ENCODE results near the gene NDUFA9.

Gene NDUFA9

DNA sequence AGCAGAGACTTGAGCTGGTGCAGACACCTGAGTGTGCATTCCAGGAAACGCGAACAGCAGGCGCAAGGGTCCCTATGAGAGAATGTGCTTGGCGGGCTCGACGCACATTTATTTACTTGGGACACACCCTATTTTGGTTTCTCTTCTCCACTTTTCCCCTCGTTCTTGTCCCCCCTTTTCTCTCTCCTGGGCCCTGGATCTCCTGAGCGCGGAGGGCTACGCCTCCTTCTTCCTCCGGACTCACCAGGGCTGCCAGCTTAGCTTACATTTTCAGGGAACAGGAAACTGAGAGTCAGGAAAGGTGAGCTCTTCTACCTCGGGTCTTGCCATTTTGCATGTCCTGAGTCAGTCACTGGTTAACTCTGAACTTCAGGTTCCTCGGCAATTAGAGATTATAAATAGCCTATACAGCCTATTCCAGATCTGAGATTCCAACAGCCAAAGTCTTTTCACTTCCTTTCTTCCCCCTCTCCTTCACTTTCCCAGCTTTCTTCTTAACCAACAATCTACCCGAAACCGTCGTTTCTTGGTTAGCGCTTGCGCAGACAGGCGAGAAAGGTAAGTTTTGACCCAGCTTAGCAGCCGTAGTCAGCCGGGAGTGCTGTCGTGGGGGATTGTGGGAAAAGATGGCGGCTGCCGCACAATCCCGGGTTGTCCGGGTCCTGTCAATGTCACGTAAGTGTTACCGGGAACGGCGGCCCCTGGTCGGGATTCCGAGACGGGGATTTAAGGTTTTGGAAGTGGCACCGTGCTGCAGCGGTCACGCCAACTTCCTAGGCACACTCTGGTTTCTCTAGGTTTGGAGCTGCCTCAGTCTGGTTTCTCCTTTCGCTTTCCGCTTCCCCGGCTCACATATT lies at the start of gene NDUFA9, which contains the start of gene AKAP3:
Gene NDUFA9 (plus strand): TSS at position 614 of the 857 bp plus-strand sequence. CDS start 13 bp downstream, at position 627.
Gene AKAP3 (minus strand): TSS at position 551 of the 857 bp plus-strand sequence. CDS start 10,855 bp downstream, outside the sequence.
- DNase-seq = peak; percentile 78

- no peak for DNase-seq
These were observed 45.5 kb upstream of the NDUFA9 start for GRCh38 chr12:4603421-4603820.

DNA sequence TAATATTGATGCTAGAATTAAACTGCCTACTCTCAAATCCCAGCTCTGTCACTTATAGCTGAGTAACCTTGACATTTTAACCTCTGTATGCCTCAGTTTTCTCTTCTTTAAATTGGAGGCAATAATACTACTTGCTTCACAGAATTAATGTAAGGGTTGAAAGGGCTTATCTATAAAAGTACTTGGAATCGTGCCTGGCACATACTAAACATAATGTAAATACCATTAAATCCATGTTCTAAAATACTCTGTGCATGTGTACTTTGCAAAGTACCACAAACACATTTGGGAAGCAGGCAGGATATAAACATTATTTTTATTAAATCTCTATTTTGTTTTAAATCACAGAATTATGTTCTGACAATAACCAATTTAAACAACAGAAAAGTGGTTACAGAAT lies 45.0 kb upstream of the NDUFA9 start:
- no peak for DNase-seq

GRCh38 chr12:4604684-4605193 lies 44.2 kb upstream of the NDUFA9 start:
- DNase-seq = peak; percentile 82

GRCh38 chr12:4607056-4607455 lies 41.9 kb upstream of the NDUFA9 start:
- DNase-seq = no peak

- no peak for DNase-seq
These were observed 39.8 kb upstream of the NDUFA9 start for GRCh38 chr12:4609071-4609470.

DNA sequence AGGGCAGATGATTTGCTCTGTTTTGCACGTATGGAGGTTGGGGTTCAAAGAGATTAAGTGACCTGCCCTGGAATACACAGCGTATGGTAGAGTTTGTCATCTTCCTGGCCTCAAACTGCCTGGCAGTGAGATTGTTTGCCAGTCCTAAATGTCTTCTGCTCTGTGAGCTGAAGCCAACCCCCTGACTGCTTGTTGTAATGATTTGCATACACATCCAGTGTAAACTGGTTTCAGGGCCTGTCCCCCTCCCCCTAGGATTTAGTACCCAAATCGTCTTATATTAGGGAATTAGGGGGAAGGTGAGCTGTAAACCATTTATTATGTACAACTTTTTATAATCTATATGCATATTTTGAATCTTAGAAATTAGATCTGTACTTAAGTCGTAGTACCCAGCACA lies 38.4 kb upstream of the NDUFA9 start:
- DNase-seq = no peak

DNA sequence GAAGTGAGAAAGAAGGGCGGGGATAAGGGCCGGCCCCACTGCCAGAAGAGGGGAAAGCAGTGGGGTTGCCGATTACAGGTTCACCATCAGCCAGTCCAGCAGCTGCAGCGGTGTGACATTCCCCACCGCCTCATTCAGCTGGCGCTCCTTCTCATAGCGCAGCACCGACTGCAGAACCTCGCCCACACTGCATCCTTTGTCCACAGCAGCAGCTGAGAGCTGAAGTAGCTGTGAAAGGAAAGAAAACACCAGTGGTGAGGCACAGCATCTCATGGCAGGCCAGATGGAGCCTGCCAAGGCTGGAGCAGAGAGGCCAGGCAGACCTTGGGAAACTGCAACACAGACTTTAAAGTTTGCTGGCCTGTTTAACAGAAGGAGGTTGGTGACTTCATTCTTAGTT lies 33.2 kb upstream of the NDUFA9 start:
- DNase-seq = no peak

DNA sequence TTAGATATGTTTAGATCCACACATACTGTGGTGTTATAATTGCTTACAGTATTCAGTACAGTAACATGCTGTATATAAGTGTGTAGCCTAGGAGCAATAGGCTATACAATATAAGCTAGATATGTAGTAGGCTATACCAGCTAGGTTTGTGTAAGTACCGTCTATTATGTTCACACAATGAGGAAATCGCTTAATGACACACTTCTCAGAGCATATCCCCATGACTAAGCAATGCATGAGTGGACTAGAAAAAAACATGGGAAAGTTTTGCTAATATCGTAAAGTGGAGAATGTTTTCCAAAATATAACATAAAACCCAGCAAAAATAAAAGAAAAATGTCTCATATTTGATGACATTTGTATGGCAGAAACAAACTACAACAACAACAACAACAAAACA lies 27.4 kb upstream of the NDUFA9 start:
- no peak for DNase-seq

- DNase-seq = no peak
These were observed 22.4 kb upstream of the NDUFA9 start for GRCh38 chr12:4626543-4626942.

GRCh38 chr12:4628406-4628805 lies 20.5 kb upstream of the NDUFA9 start:
- no peak for DNase-seq

GRCh38 chr12:4630262-4630661 lies 18.7 kb upstream of the NDUFA9 start:
- no peak for DNase-seq

- DNase-seq = no peak
These were observed 5.2 kb upstream of the NDUFA9 start for GRCh38 chr12:4643747-4644146.

DNA sequence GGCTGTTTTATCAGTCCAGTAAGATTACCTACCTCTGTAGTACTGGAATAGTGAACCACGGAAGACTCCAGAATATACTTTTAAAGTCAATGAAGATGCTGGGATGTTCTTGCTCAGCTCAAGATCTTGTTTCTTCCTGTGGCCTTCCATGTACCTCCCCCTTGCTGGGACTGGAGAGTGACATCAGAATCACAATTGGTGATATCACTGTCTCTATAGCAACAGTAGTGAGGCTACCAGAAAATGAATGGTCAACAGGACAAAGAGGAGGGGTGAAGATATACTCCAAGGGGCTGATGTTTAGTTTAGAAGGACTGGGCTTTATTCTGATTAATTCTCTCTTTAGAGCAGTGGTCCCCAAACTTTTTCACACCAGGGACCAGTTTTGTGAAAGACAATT lies 3.9 kb upstream of the NDUFA9 start:
- no peak for DNase-seq

DNA sequence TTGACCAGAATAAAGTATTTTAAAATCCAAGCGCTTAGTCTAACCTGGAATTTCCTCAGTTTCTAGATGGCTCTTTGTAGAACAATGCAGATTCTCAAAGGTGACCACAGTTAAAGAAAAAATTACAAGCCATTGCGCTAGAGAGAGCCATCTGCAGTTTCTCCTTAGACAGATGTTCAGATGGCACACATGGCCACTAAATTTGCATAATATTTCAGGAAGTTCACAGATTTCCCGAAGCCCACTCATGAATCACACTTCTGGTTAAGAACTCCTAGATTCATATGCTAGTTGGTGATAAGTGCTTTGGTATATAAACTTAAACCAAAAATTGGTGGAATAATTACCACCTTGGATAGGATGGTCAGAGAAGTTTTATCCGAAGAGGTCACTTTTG lies 812 bp upstream of the NDUFA9 start:
- no peak for DNase-seq

GRCh38 chr12:4649358-4649661 lies 396 bp downstream of the NDUFA9 start:
- no peak for DNase-seq

DNA sequence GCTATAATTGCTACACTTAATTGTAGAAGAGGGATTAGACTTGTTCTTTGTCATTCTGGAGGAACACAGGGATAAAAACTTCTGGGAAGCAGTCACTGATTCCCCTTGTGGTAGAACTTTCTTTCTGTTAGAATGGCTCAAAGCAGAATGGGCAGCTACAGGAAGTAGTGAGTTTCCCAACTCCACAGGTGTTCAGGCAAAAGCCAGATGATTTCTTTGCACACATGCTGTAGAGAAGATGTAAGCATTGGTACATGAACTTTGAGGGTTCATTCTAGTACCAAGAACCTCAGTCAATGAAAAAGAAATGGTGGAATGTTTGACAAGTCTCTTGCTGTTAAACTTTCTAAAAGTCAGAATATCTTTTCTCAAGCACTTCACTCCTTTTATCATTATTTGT lies 4.3 kb downstream of the NDUFA9 start:
- DNase-seq = no peak

DNA sequence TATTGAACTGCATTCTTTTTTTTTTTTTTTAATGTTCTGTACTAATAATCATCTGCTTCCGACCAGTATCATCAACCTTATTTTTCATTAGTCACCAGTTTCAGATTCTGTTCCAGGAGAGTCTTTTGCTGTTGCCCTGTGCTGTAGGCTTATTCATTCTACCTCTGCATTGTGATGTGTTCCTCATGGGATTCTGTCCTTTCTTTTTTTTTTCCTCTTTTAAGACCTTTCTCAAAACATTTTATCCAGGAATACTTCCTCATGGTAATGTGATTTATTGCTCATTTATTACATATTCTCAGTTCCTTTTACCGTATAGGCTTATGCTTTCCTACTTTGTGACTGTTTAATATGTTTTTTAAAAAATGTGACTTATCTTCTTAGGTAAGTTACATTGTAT lies 4.8 kb downstream of the NDUFA9 start:
- DNase-seq = no peak

GRCh38 chr12:4663971-4664505 lies 15.1 kb downstream of the NDUFA9 start:
- DNase-seq = no peak

GRCh38 chr12:4665236-4665635 lies 16.3 kb downstream of the NDUFA9 start:
- no peak for DNase-seq

DNA sequence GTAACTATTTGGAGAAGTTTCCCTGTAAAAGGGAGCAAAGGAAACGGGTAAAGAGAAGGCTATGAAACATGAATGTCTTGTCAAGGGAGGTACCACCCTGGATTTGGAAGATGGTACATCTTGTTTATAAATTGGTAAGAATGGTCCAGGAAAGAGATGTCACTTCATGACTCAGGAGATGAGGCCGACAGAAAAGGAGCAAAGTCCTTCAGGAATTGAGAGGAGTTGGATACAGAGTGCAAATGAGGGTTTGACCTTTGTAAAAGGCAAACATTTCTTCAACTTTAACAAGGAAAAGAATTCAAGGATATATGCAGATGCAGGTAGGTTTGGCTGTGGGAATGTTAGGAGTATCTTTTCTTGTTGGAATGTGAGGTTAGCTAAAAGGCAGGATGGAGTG lies 30.8 kb downstream of the NDUFA9 start:
- DNase-seq = no peak

- no peak for DNase-seq
These were observed 32.8 kb downstream of the NDUFA9 start for GRCh38 chr12:4681732-4682131.

GRCh38 chr12:4685317-4685716 lies 36.4 kb downstream of the NDUFA9 start:
- no peak for DNase-seq

DNA sequence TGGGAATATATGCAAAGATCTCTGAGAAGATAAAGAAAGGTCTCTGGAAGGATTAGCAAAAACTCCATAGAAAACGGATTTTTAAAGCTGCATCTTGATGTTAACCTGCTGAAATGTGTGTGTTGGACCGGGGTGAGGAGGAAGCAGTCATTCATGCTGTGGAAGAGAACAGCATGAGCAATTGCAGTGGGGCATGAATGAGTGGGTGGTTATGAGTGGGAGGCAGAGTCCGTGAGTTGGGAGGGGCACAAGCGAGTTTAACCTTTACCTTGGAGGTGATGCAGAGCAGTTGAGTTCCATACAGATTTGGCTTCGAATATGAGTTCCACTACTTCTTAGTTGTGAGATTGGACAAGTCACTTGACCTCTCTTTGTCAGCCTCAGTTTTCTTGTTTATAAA lies 41.8 kb downstream of the NDUFA9 start:
- no peak for DNase-seq
